Measurements from ENCODE around the gene MGAT5B.

DNA sequence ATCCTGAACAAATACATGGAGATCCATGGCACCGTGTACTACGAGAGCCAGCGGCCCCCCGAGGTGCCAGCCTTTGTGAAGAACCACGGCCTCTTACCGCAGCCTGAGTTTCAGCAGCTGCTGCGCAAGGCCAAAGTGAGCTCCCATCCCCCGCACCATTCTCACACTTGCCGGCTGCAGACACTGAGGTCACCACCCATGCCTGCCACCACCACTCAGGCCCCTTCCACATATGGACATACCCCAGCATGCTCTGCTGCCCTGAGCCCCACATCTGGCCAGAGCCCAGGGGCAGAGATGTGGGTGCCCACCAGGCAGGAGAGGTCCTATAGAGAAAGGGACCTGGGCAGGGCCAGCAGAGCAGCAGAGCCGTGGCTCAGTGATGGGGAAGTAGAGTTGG is 69.8 kb downstream of the MGAT5B start:
- TF ChIP-seq, protein P1, sequence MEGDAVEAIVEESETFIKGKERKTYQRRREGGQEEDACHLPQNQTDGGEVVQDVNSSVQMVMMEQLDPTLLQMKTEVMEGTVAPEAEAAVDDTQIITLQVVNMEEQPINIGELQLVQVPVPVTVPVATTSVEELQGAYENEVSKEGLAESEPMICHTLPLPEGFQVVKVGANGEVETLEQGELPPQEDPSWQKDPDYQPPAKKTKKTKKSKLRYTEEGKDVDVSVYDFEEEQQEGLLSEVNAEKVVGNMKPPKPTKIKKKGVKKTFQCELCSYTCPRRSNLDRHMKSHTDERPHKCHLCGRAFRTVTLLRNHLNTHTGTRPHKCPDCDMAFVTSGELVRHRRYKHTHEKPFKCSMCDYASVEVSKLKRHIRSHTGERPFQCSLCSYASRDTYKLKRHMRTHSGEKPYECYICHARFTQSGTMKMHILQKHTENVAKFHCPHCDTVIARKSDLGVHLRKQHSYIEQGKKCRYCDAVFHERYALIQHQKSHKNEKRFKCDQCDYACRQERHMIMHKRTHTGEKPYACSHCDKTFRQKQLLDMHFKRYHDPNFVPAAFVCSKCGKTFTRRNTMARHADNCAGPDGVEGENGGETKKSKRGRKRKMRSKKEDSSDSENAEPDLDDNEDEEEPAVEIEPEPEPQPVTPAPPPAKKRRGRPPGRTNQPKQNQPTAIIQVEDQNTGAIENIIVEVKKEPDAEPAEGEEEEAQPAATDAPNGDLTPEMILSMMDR (IDR thresholded peaks at IDR 0.05; ENCODE audit: low read length): no peak
- no peak for TF ChIP-seq EZH2 (optimal IDR thresholded peaks at IDR 0.05; ENCODE audit: low read depth, low read length)
- TF ChIP-seq EZH2phosphoT487 (IDR thresholded peaks at IDR 0.05; ENCODE audit: low read length): no peak
